Loucy (cell line): ENCODE data around the gene DNMBP.

ENCODE experiments used
- CTCF ChIP-seq: fragments of 200-600 bp; sonication (generic); conservative IDR thresholded peaks from 2 replicates; pipeline ENCODE4 v1.5.1; 2014; ENCODE audit warnings: mild to moderate bottlenecking, antibody characterized with exemption, low read length
- EZH2phosphoT487 ChIP-seq: fragments of 200-600 bp; IDR thresholded peaks from 2 replicates; pipeline ENCODE4 v1.6.1; 2018; ENCODE audit warnings: antibody characterized with exemption, mild to moderate bottlenecking, moderate library complexity, borderline replicate concordance

- TF ChIP-seq CTCF (no peak), EZH2phosphoT487 (no peak)
Measured at GRCh38 chr10:99849536-99849935, 160.2 kb downstream of the DNMBP start.
